IPS-18c (cell line): ENCODE data around the gene TNNI3K.
"Not testable (repeated sequence)": the region's sequence is repeated elsewhere in the genome, so short reads cannot be mapped to it uniquely, and the experiment has no call there.

Experiments
- H3K4me3 ChIP-seq: 2 replicates; pipeline ENCODE4 v1.7.0; 2013; ENCODE audit warnings: low read depth, mild to moderate bottlenecking, low read length, moderate library complexity; ENCODE audit not compliant: insufficient read depth
- H3K9me3 ChIP-seq: one replicate; pipeline ENCODE4 v1.6.1; 2013; ENCODE audit warnings: mild to moderate bottlenecking, low read length, moderate library complexity; ENCODE audit not compliant: control insufficient read depth, insufficient read depth

Gene TNNI3K

DNA sequence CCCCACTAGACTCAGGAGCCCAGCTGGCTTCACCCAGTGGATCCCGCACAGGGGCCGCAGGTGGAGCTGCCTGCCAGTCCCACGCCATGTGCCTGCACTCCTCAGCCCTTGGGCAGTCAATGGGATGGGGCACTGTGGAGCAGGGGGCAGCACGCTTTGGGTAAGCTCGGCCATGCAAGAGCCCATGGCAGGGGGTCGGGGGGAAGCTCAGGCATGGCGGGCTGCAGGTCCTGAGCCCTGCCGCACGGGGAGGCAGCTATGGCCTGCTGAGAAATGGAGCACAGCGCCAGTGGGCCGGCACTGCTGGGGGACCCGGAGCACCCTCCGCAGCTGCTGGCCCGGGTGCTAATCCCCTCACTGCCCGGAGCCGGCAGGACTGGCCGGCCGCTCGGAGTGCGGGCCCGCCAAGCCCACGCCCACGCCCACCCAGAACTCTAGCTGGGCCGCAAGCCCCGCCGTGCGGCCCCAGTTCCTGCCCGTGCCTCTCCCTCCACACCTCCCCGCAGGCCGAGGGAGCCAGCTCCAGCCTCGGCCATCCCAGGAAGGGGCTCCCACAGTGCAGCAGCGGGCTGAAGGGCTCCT is 18.1 kb downstream of the TNNI3K start:
- H3K4me3 ChIP-seq, H3K9me3 ChIP-seq: not testable (repeated sequence)

DNA sequence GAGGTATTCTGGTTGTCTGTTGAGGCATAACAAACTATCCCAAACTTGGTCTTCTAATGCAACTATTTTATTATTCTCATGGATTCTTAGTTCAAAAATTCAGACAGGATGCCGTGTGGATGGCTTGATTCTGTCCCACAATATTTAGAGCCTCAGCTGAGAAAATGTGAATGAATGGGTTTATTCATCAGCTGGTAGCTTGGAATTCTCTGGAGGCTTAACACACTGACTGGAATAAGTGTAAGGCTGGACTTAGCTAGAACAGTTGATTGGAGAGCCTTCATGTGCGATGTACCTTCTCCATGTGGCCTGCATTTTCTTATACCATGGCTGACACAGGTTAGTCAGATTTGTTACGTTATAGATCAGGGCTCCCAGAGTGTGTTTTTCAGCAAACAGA is 30.8 kb downstream of the TNNI3K start:
- H3K4me3 ChIP-seq, result no peak overlapping the region
- H3K9me3 ChIP-seq, result no peaks in the 10 kb centered on the region

DNA sequence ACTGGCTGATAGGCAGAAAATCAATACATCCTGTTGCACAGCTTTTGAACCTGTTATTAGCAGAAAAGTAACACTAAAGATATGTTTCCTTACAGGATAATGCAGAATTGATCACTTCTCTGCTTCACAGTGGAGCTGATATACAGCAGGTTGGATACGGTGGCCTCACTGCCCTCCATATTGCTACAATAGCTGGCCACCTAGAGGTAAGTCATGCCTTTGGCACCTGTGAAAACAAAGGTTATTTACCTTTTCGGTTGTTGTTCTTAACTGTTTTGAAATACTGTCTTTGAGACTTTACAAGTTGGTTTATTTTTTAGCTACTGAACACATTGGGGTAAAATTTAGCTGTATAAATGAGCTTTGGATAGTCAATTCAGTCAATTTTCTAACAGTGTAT is 36.3 kb downstream of the TNNI3K start:
- H3K9me3 ChIP-seq, result no peaks in the 10 kb centered on the region
- no peak overlapping the region for H3K4me3 ChIP-seq

DNA sequence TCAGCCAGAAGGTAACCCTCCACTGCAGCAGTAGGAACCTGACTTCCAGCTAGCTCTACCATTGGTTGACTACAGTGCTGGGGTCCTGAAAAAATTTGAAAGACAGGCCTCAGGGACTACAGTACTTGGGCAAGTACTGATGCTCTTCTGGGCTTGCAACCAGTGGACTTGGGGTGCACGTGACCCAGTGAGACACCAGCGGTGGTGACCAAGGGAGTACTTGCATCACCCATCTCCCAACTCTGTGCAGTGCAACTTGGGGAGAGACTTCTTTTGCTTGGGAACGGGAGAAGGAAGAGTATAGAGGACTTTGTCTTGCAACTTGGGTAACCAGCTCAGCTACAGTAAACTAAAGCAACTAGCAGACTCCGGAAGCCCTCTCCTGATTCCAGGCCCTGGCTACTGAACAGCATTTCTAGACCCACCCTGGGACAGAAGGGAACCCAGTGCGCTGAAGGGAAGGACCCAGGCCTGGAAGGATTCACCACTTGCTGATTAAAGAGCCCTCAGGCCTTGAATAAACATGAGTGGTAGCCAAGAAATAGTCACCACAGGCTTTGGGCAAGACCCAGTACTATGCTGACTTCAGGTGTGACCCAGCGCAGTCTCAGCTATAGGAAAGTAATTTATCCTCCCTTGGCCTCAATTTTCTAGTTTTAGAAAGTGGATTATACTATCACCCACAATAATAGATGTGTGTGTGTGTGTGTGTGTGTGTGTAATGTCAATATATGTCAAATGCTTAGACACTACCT is 45.6 kb downstream of the TNNI3K start:
- Histone ChIP-seq H3K4me3 (no peak overlapping the region), H3K9me3 (no peaks in the 10 kb centered on the region)

DNA sequence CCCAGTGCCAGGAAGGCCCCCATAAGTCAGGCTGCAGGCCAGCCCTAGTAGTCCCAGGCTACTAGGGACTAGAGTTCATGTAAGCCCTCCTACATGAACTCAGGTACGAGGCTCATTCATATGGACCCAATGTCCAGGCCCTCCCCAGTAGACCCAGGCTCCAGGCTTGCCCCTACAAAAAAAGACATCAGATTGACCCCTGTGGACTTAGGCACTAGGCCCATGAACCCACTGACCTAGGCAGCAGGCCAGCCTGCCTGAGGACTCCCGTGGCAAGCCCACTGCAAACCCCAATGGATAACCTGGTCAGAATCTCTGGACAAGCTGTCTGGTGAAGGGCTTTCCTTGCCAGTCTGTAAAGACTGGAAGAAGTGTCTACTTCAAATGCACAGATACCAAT is 51.2 kb downstream of the TNNI3K start:
- Histone ChIP-seq H3K4me3 (no peak overlapping the region), H3K9me3 (no peaks in the 10 kb centered on the region)

DNA sequence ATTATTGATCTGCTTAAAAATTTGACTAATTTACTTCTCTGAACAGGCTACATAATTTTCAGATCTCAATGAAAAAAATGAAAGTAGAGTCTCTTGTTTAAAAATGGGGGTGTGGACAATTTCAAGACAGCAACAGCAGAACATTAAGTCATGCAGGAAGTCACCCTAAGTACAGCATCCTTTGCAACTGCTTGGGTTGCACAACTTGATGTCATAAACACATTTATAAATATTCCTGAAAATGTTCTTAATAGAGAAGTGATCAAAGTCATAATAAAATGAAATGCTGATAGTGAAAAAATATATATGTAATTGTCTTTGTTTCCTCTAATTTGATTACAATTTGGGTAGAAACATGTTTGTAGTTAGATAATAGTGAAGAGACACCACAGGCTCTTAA is 79.3 kb downstream of the TNNI3K start:
- no peaks in the 10 kb centered on the region for H3K9me3 ChIP-seq
- no peak overlapping the region for H3K4me3 ChIP-seq

DNA sequence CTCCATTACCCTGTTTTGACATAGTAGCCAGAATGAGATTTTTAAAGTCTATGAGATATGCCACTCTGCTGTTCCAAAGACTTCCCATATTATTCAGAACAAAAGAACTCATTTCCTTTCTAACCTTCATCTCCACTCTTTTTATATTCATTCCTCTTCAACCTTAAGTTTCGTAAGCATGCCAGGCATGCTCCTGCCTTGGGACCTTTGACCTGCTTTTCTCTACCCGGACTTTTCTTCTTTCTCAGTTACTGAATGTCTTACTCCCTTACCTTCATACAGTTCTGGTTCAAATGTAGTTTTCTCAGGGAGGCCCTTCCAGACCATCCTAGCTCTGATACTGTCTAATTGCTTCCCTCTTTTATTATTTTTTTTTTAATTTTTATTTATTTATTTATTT is 81.1 kb downstream of the TNNI3K start:
- no peak overlapping the region for H3K4me3 ChIP-seq
- H3K9me3 ChIP-seq, result no peaks in the 10 kb centered on the region

DNA sequence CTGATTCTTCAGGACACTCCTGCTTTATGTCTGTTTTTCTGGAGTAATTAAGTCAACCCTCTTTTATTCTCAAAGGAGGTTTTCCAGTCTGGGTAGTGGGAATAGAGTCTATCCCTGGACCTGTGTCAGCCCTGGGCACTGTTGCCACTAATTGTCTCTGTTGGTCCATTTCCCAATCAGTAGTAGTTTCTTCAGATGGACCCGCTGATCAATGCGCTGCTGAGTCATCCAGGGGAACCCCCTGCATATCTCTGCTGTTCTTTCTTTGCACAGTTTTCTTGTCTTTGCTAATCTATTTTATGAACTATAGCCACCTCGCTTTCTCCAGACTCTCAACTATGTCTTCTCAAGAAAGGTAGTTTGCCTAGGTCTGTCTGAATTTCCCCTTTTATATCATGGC is 82.5 kb downstream of the TNNI3K start:
- no peak overlapping the region for H3K4me3 ChIP-seq

DNA sequence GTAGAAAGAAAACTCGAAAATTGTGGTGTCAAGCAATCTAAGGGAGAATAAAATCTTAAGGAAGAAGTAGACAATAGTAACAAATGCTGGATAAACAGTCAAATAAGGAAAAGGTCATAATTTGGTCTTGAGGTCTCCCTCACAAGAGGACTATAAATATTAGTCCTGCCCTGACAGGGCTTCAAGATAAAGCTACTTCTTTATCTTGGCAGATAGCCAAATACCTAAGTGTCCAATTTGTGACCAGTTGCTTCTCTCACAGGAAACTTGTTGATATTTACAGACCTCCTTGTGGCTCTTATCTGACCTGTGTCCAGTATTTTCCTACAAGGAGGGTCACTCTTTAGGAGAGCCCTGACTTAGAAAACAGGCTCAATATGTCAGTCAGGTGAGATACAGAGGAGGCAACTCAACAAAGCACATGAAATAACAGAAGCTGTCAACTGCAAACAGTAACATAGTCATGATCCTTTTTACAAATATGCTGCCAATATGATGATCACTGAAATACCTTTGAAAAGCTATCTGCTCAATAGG is 88.8 kb downstream of the TNNI3K start:
- Histone ChIP-seq H3K4me3 (no peak overlapping the region), H3K9me3 (no peaks in the 10 kb centered on the region)

More for the DNA sequence above, 82.5 kb downstream of the TNNI3K start:
- no peaks in the 10 kb centered on the region for H3K9me3 ChIP-seq

DNA sequence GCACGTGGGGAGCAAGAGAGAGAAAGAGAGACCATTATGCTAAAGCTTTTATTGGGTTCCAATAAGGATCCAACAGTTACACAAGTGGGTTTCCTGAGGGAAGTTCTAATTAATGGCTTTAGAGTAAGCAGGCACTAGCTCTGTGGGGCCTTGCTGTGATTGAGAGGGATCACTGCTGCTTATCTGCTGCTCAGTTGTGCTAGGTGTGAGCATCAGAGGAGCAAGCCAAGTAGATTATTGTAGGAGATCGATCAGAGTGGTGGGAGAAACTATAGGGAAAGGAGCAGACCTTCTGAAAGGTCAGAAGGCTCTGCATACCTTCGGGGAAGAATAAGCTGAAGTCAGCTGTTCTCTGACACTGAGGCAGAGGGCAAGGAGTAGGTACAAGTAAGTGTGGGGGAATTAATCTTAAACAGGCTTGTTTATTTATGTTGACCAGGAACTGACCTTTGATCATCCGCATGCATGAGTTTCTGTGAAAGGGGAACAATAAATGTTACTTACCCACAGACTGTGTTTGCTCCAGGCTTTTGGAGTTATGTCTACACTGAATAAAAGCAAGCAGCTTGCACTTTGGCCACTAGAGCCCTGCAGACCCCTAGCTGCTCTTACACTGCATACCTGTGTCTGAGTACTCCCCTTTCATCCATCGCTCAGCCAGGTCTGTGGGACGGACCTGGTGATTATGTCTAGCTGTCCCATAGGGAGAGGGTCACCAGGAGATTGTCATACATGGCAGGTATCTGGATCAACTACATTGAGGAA is 89.7 kb downstream of the TNNI3K start:
- H3K4me3 ChIP-seq, result no peak overlapping the region
- no peaks in the 10 kb centered on the region for H3K9me3 ChIP-seq

DNA sequence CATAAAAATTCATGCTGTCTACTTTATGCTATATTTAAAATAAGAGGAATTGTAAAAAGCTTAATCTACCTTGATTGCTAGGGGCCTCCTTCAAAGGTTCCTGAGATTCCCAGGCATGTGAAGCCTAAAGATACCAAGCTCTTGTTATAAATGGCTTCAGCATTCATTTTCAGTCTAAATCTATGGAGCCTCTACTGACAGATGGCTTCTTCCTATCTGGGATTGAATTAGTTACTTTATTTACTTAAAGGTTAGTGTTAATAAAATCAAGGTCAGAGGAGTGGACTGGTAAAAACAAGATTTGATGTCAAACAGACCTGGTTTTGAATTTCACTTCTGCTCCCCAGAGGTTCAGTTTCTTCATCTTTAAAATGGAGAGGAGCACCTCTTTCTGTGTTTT is 93.7 kb downstream of the TNNI3K start:
- Histone ChIP-seq H3K4me3 (no peak overlapping the region), H3K9me3 (no peaks in the 10 kb centered on the region)

DNA sequence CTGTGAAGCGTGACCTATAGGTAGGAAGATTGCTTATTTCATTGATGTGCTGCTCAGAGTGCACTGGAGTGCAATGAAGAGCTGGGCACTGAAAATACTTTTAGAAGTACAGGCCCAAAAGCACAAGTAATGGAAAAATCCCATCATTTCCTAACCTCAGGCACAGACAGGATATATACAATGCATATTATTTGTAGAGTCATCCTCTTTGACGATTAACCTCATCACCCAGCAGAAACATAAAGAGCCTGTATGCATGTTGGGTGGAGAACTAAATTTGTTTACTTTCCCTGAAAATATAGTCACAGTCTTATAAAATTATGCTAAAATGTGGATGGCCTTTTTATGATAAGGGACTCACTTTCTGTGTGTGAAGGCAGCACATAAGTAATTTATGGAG is 98.1 kb downstream of the TNNI3K start:
- H3K9me3 ChIP-seq, result no peaks in the 10 kb centered on the region
- no peak overlapping the region for H3K4me3 ChIP-seq

DNA sequence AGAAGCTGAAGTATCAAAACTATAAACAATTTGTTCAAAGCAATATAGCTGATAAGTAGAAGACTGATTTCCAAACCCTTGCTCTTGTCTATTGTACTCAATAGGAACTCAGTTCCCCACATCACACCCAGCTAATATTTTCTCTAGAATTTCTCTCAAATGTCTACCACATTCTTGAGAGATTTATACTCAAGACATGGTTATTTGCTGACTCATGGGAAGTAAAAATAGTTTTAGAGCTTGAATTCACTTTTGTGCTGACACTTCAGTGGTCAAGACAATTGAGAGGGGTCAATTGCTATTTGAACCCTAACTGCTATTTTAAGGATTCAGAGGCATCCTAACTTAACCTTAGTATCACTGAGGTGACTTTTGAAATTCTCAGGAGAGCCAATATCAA is 99.0 kb downstream of the TNNI3K start:
- Histone ChIP-seq H3K4me3 (no peak overlapping the region), H3K9me3 (no peaks in the 10 kb centered on the region)

DNA sequence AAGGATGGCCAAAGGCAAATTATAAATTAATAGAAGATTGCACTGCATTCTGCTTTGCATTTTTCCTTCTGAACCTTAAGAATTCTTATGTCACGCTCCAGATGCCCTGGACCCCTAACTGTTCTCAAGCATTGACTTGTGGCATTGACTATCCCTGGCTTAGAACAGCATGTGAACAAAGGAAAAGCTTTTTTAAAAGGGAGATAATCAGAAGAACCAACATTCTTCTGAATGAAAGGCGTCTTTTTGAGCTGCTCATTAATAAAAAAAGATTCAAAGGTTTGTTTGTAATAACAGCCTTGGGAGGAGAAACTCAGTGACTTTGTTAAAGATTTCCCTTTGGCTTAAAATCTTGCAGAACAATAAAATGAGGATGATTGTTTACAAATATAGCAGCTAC is 105.5 kb downstream of the TNNI3K start:
- no peak overlapping the region for H3K4me3 ChIP-seq
- no peaks in the 10 kb centered on the region for H3K9me3 ChIP-seq

DNA sequence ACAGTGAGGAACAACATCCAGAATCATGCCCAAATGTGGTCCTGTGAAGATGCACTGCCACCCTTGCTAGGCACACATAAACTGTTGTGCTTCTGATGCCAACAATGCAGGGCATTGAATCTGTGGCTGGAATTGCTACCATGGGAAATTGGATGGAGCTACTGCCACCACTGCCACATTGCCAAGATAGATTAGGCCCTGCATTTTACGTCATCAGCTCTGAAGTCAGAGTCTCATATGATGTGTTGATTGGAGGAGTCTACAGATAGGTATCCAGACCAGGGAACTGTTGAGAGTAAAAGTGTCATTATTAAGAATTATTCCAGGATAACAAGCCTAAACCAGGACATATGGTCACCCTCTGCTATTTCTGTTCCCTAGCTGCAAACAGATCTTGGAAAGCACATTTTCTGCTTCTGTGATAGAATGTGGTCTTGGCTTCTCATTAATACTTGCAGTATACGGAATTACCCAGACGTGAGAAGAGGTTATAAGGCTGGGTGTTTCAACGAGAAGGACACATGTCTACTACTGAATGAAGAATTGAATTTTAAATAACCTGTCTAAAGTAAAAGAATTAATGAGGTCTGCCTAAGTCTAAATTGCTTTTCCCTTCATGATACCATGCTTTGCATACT is 106.6 kb downstream of the TNNI3K start:
- no peaks in the 10 kb centered on the region for H3K9me3 ChIP-seq

DNA sequence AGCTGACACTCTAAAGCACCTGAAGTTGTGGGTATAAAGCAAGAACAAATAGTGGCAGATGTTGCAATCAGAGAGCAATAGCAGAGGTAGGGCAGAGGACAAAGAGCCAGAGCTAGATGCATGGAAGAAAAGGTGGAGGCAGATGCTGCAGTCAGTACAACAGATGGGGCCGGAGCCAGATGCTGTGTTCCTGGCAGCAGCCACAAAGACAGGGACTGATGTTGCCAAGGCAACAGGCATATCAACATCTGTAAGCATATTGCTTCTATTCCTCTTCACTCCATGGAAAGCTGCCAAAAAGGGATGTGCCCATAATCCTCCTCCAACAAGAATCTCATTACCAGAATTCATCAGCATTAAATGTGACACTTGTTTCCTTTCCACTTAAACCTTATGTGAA is 108.0 kb downstream of the TNNI3K start:
- no peak overlapping the region for H3K4me3 ChIP-seq

More for the DNA sequence above, 106.6 kb downstream of the TNNI3K start:
- no peak overlapping the region for H3K4me3 ChIP-seq

DNA sequence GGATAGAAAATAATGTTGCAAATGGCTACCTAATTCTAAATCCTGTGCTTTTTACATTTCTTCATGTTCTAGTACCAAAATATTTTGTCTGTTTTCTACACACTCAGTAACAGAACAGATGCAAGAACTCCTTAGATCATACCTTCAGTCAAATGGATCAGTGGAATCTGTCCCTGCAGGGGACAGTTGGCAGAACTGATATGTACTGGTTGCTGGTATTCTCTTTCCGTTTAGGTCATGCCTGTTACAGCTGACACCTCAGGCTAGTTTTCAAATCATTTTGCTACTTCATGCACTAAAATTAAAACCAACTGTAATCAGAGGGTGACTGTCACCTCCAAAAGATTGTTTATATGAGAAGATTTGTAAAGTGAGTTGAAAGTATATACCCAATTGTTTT is 109.2 kb downstream of the TNNI3K start:
- H3K9me3 ChIP-seq, result no peaks in the 10 kb centered on the region
- no peak overlapping the region for H3K4me3 ChIP-seq

More for the DNA sequence above, 108.0 kb downstream of the TNNI3K start:
- H3K9me3 ChIP-seq, result no peaks in the 10 kb centered on the region
